ENCODE measurements around the gene PRKD2.

The PRKD2 gene

DNA sequence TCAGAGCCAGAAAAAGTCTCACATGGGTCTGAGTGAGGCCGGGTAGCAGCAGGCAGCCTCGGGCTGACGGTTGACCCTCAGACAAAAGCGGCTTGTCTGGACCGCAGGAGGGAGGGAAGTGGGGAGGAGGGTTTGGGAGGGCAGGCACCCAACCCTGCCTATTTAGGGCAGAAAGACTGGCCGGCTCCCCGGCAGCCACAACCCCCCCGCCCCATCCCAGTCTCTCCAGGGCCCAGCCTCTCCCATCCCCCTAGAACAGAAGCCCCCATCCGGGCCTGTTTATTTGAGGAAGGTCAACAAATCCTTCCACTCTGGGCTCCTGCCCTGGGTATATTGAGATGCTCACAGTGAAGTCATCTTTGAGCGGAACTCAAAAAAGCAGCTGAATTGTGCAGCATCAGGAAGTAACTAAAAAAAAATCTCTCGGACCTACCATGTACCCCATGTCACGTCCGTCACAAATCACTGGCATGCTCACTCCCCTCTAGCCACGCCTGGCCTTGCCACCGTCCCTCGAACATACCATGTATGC lies 62.2 kb downstream of the PRKD2 start:
- Mint-ChIP-seq H3K4me3 (peak overlapping the region; percentile 67), H3K27me3 (ENCODE audit: low read depth, poor library complexity) (peaks cover 45% of the 10 kb centered on the region), H3K4me1 (peaks cover 32% of the 10 kb centered on the region), H3K27ac (peak overlapping the region; percentile 92), H3K9me3 (peaks cover 16% of the 10 kb centered on the region), H3K36me3 (ENCODE audit: low read depth) (peaks cover 55% of the 10 kb centered on the region)
- TF ChIP-seq, protein P1, sequence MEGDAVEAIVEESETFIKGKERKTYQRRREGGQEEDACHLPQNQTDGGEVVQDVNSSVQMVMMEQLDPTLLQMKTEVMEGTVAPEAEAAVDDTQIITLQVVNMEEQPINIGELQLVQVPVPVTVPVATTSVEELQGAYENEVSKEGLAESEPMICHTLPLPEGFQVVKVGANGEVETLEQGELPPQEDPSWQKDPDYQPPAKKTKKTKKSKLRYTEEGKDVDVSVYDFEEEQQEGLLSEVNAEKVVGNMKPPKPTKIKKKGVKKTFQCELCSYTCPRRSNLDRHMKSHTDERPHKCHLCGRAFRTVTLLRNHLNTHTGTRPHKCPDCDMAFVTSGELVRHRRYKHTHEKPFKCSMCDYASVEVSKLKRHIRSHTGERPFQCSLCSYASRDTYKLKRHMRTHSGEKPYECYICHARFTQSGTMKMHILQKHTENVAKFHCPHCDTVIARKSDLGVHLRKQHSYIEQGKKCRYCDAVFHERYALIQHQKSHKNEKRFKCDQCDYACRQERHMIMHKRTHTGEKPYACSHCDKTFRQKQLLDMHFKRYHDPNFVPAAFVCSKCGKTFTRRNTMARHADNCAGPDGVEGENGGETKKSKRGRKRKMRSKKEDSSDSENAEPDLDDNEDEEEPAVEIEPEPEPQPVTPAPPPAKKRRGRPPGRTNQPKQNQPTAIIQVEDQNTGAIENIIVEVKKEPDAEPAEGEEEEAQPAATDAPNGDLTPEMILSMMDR (IDR thresholded peaks at IDR 0.05) = no peak
- DNase-seq = peak; percentile 16

DNA sequence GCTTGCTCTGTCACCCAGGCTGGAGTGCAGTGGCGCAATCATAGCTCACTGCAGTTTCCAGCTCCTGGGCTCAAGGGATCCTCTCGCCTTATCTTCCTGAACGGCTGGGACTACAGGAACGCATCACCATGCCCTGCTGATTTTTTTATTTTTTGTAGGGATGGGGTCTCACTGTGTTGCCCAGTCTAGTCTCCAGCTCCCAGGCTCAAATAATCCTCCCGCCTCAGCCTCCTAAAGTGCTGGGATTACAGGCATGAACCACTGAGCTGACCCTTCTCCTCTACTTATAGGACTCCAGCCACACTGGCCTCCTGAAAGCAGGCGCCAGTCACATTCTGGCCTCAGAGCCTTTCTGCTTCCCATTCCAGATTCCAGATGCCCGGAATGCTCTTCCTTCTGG lies 66.5 kb downstream of the PRKD2 start:
- Mint-ChIP-seq H3K9me3 (peaks cover 41% of the 10 kb centered on the region), H3K4me3 (peak overlapping the region; percentile 41)

DNA sequence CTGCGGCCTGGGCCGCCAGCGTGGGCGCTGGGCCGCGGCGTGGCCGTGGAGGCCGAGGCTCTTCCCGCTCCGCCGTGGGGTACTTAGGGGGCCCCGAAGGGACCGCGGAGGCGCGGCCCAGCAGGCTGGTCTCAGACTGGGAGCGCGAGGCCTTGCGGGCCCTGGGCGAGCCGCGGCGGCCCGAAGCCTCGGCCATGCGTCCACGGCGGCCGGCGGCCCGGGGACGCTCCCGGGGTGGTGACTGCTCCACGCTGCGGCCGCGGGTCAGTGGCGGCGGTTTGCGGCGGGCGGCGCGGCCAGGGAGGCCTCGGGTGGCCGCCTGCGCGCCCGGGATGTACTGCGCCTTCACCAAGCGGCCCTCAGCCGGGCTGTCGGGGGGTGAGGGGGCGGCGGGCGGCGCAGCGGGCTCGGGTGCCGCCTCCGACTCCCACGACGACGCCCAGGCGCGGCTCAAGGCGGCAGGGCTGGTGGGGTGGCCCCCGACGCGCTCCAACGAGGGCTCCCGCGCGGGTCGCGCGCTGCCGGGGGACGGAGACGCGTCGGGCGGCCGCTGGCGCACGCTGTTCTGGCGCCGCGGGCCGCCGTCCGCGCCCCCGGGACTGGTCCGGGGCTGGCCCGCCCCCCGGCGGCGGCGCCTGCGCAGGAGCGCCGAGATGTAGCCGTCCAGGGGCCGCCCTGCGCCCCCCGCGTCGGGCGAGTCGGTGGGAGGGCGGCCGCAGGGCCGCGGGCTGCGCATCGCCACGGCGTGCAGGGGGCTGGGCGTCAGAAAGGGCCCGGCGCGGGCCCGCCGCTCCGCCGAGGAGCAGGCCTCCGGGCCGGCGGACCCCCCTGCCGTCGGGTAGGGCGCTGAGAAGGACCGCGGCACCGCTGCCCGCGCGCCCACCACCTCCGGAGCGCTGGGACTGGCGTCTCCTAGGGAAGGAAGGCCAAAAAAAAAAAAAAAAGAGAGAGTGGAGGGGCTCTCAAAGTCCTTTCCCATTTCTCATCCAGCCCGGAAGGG lies 67.7 kb downstream of the PRKD2 start:
- Mint-ChIP-seq H3K4me1 (peaks cover 21% of the 10 kb centered on the region), H3K4me3 (peak overlapping the region; percentile 59), H3K27ac (no peak overlapping the region), H3K9me3 (peaks cover 41% of the 10 kb centered on the region), H3K36me3 (ENCODE audit: low read depth) (peaks cover 62% of the 10 kb centered on the region), H3K27me3 (ENCODE audit: low read depth, poor library complexity) (peaks cover 84% of the 10 kb centered on the region)
- TF ChIP-seq, protein P1 (IDR thresholded peaks at IDR 0.05) = no peak
- DNase-seq = peak; percentile 42

More for the DNA sequence above, 66.5 kb downstream of the PRKD2 start:
- H3K27ac Mint-ChIP-seq = no peak overlapping the region
- H3K36me3 Mint-ChIP-seq (ENCODE audit: low read depth) = peaks cover 62% of the 10 kb centered on the region
- no peak for DNase-seq
- H3K4me1 Mint-ChIP-seq = peaks cover 27% of the 10 kb centered on the region
- TF ChIP-seq, protein P1 (IDR thresholded peaks at IDR 0.05) = no peak
- H3K27me3 Mint-ChIP-seq (ENCODE audit: low read depth, poor library complexity) = peaks cover 72% of the 10 kb centered on the region

DNA sequence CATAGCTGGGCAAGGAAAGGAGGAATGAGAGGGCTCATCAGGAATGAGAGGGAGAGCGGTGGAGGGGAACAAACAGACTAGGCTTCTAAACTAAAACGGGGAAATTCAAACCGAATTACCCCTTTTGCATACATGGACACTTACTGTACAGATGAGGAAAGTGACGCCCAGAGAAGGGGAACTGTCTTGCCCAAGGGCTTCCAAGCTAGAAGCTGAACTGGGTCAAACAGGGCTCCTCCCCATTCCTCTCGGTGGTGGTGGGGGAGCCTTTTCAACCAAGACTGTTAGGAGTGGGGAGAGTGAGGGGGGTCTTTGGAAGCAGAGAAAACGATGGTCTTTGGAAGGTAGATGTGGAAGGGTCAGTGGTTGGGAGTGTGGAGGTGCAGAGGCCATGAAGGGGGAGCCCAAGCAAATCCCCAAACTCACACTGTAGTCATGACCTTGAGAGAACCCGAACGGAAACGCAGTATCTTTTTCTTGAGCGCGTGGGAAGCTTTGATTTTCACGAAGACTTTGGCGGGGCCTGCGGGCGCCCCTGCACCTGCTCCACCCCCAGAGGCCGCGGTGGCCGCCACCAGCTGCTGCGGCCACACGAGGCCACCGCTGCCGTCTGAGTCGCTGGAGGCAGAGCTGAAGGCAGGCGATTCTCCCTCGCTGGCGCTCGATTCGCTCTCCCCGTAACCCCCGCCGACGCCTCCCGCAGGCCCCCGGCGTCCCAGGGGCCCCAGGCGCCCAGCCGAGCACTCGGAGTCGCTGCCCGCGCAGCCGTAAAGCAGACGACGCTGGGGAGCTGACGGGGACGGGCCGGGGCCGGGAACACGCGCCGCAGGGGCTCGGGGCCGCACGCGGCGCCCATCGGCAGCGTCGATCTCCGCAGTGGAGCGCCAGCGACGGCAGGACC lies 68.6 kb downstream of the PRKD2 start:
- Mint-ChIP-seq H3K27me3 (ENCODE audit: low read depth, poor library complexity) (peaks cover 85% of the 10 kb centered on the region), H3K9me3 (peaks cover 41% of the 10 kb centered on the region), H3K36me3 (ENCODE audit: low read depth) (peaks cover 57% of the 10 kb centered on the region), H3K27ac (no peak overlapping the region), H3K4me1 (peaks cover 14% of the 10 kb centered on the region), H3K4me3 (peak overlapping the region; percentile 59)
- no peak for DNase-seq
- TF ChIP-seq, protein P1 (IDR thresholded peaks at IDR 0.05) = no peak

DNA sequence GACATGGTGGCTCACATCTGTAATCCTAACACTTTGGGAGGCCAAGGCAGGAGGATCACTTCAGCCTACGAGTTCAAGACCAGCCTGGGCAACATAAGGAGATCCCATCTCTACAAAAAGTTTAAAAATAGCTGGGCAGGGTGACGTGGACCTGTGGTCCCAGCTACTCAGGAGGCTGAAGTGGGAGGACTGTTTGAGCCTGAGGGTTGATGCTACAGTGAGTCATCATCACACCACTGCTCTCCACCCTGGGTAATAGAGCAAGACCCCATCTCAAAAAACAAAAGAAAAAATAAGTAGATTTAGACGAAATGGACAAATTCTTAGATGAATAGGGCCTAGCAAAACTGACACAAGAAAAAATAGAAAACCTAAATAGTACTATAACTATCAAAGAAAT lies 70.5 kb downstream of the PRKD2 start:
- TF ChIP-seq, protein P1 (IDR thresholded peaks at IDR 0.05) = no peak
- peaks cover 38% of the 10 kb centered on the region for H3K36me3 Mint-ChIP-seq (ENCODE audit: low read depth)
- peaks cover 40% of the 10 kb centered on the region for H3K9me3 Mint-ChIP-seq
- no peak overlapping the region for H3K4me3 Mint-ChIP-seq
- DNase-seq = no peak
- H3K27ac Mint-ChIP-seq = no peak overlapping the region
- peaks cover 88% of the 10 kb centered on the region for H3K27me3 Mint-ChIP-seq (ENCODE audit: low read depth, poor library complexity)
- peaks cover 14% of the 10 kb centered on the region for H3K4me1 Mint-ChIP-seq
